Large intestine (tissue), 3 donors: Measurements from ENCODE around the gene KLK15. TPM values are rescaled to one million over a fixed set of nuclear protein-coding genes. Genes with fewer than 3 reads are reported as not detected.

Experiments
- DNase-seq, 2 donors: peaks; one replicate each; pipeline versions ENCODE4 v3.0.0 to v3.0.0-alpha.2; 2013
- H3K27ac ChIP-seq: one replicate; pipeline ENCODE4 v1.5.1; 2013; ENCODE audit warnings: low read length
- H3K27me3 ChIP-seq: 2 replicates; pipeline ENCODE4 v1.6.1; 2013; ENCODE audit warnings: low read length; ENCODE audit not compliant: control insufficient read depth, insufficient read depth
- H3K36me3 ChIP-seq: 2 replicates; pipeline ENCODE4 v1.6.1; 2013; ENCODE audit warnings: low read length; ENCODE audit not compliant: control insufficient read depth, insufficient read depth
- H3K4me1 ChIP-seq: one replicate; pipeline ENCODE4 v1.6.1; 2013; ENCODE audit warnings: low read length; ENCODE audit not compliant: control insufficient read depth, insufficient read depth
- H3K4me3 ChIP-seq: one replicate; pipeline ENCODE4 v1.5.1; 2013; ENCODE audit warnings: low read length
- H3K9me3 ChIP-seq: one replicate; pipeline ENCODE4 v1.6.1; 2013; ENCODE audit warnings: mild to moderate bottlenecking, low read depth, low read length, moderate library complexity; ENCODE audit not compliant: control insufficient read depth
- WGBS: methylation state at CpG from one replicate; pipeline ENCODE4 v1.1.5; 2013; ENCODE audit warnings: low lambda C conversion rate; ENCODE audit not compliant: insufficient coverage; 5-methylcytosine and 5-hydroxymethylcytosine counted together
- polyA plus RNA-seq: library from polyadenylated mRNA; unstranded; fragments of 120-200 nt; gene quantifications from one replicate; pipeline ENCODE4 v1.2.1, GENCODE V29; 2013

Gene KLK15
- polyA plus RNA-seq, 1 donor, result 0.10 TPM

GRCh38 chr19:50808856-50809255, 24.5 kb downstream of the KLK15 start:
- Histone ChIP-seq H3K27ac (no peak overlapping the region), H3K36me3 (no peaks in the 10 kb centered on the region), H3K4me1 (no peaks in the 10 kb centered on the region), H3K27me3 (no peaks in the 10 kb centered on the region), H3K4me3 (no peak overlapping the region), H3K9me3 (no peaks in the 10 kb centered on the region)
- WGBS, result no CpG with 5 or more reads among the region's 1 CpG
- DNase-seq, result no peak

- H3K36me3 ChIP-seq, result peaks cover 15% of the 10 kb centered on the region
- peak; percentile 98 to 100 for DNase-seq
- H3K27me3 ChIP-seq, result no peaks in the 10 kb centered on the region
- H3K27ac ChIP-seq, result peak overlapping the region; percentile 86
- no CpG with 5 or more reads among the region's 62 CpGs for WGBS
- no peaks in the 10 kb centered on the region for H3K4me1 ChIP-seq
- H3K4me3 ChIP-seq, result peak overlapping the region; percentile 89
- no peaks in the 10 kb centered on the region for H3K9me3 ChIP-seq
Measured at GRCh38 chr19:50804420-50805272, 28.7 kb downstream of the KLK15 start.

- H3K9me3 ChIP-seq, result no peaks in the 10 kb centered on the region
- H3K27ac ChIP-seq, result peak overlapping the region; percentile 86
- peaks cover 22% of the 10 kb centered on the region for H3K36me3 ChIP-seq
- H3K4me1 ChIP-seq, result no peaks in the 10 kb centered on the region
- H3K4me3 ChIP-seq, result peak overlapping the region; percentile 89
- WGBS, result 0% methylated on average over 1 of the region's 40 CpGs
- peak in 1 of 2 donors; percentile 51 for DNase-seq
- H3K27me3 ChIP-seq, result no peaks in the 10 kb centered on the region
Measured at GRCh38 chr19:50803633-50804419, 29.5 kb downstream of the KLK15 start.

GRCh38 chr19:50801107-50801506, 32.3 kb downstream of the KLK15 start:
- 68% methylated on average over 2 of the region's 8 CpGs for WGBS
- H3K4me3 ChIP-seq, result no peak overlapping the region
- DNase-seq, result no peak
- peaks cover 43% of the 10 kb centered on the region for H3K36me3 ChIP-seq
- no peaks in the 10 kb centered on the region for H3K27me3 ChIP-seq
- H3K9me3 ChIP-seq, result no peaks in the 10 kb centered on the region
- H3K27ac ChIP-seq, result no peak overlapping the region
- no peaks in the 10 kb centered on the region for H3K4me1 ChIP-seq

GRCh38 chr19:50799547-50799851, 33.9 kb downstream of the KLK15 start:
- DNase-seq, result no peak
- no peak overlapping the region for H3K27ac ChIP-seq
- no peak overlapping the region for H3K4me3 ChIP-seq
- H3K4me1 ChIP-seq, result peaks cover 4% of the 10 kb centered on the region
- H3K9me3 ChIP-seq, result no peaks in the 10 kb centered on the region
- H3K27me3 ChIP-seq, result no peaks in the 10 kb centered on the region
- WGBS, result no CpG with 5 or more reads among the region's 3 CpGs
- H3K36me3 ChIP-seq, result peaks cover 43% of the 10 kb centered on the region

GRCh38 chr19:50798659-50799546, 34.5 kb downstream of the KLK15 start:
- no CpG with 5 or more reads among the region's 21 CpGs for WGBS
- H3K36me3 ChIP-seq, result peaks cover 43% of the 10 kb centered on the region
- no peak for DNase-seq

GRCh38 chr19:50797781-50798658, 35.4 kb downstream of the KLK15 start:
- H3K27ac ChIP-seq, result no peak overlapping the region
- H3K4me1 ChIP-seq, result peaks cover 6% of the 10 kb centered on the region
- no peak for DNase-seq
- H3K36me3 ChIP-seq, result peaks cover 43% of the 10 kb centered on the region
- H3K4me3 ChIP-seq, result no peak overlapping the region
- no CpG with 5 or more reads among the region's 18 CpGs for whole genome bisulfite sequencing
- H3K27me3 ChIP-seq, result peaks cover 3% of the 10 kb centered on the region
- H3K9me3 ChIP-seq, result no peaks in the 10 kb centered on the region

More at GRCh38 chr19:50798659-50799546, 34.5 kb downstream of the KLK15 start:
- H3K4me1 ChIP-seq, result peaks cover 6% of the 10 kb centered on the region
- no peaks in the 10 kb centered on the region for H3K27me3 ChIP-seq
- no peaks in the 10 kb centered on the region for H3K9me3 ChIP-seq
- H3K27ac ChIP-seq, result no peak overlapping the region
- no peak overlapping the region for H3K4me3 ChIP-seq

- Histone ChIP-seq H3K4me1 (peaks cover 6% of the 10 kb centered on the region), H3K27ac (no peak overlapping the region), H3K4me3 (no peak overlapping the region), H3K9me3 (no peaks in the 10 kb centered on the region), H3K36me3 (peaks cover 43% of the 10 kb centered on the region), H3K27me3 (peaks cover 3% of the 10 kb centered on the region)
- no CpG with 5 or more reads among the region's 7 CpGs for WGBS
- no peak for DNase-seq
Measured at GRCh38 chr19:50797429-50797780, 36.0 kb downstream of the KLK15 start.

GRCh38 chr19:50796634-50797428, 36.5 kb downstream of the KLK15 start:
- no peak for DNase-seq
- peaks cover 6% of the 10 kb centered on the region for H3K4me1 ChIP-seq
- no CpG with 5 or more reads among the region's 8 CpGs for WGBS
- no peaks in the 10 kb centered on the region for H3K9me3 ChIP-seq
- H3K27me3 ChIP-seq, result peaks cover 3% of the 10 kb centered on the region
- H3K36me3 ChIP-seq, result peaks cover 41% of the 10 kb centered on the region
- H3K27ac ChIP-seq, result no peak overlapping the region
- H3K4me3 ChIP-seq, result no peak overlapping the region
